HG02642 (cell line): Measurements from ENCODE around the gene ADCY9.
"Not testable (repeated sequence)": the region's sequence is repeated elsewhere in the genome, so short reads cannot be mapped to it uniquely, and the experiment has no call there.

Experiments used
- ATAC-seq: cut with Tn5 transposase; IDR thresholded peaks from one replicate; pipeline ENCODE4 v1.9.1; 2021; ENCODE audit warnings: mild to moderate bottlenecking; ENCODE audit not compliant: unreplicated experiment, poor library complexity

Gene ADCY9

DNA sequence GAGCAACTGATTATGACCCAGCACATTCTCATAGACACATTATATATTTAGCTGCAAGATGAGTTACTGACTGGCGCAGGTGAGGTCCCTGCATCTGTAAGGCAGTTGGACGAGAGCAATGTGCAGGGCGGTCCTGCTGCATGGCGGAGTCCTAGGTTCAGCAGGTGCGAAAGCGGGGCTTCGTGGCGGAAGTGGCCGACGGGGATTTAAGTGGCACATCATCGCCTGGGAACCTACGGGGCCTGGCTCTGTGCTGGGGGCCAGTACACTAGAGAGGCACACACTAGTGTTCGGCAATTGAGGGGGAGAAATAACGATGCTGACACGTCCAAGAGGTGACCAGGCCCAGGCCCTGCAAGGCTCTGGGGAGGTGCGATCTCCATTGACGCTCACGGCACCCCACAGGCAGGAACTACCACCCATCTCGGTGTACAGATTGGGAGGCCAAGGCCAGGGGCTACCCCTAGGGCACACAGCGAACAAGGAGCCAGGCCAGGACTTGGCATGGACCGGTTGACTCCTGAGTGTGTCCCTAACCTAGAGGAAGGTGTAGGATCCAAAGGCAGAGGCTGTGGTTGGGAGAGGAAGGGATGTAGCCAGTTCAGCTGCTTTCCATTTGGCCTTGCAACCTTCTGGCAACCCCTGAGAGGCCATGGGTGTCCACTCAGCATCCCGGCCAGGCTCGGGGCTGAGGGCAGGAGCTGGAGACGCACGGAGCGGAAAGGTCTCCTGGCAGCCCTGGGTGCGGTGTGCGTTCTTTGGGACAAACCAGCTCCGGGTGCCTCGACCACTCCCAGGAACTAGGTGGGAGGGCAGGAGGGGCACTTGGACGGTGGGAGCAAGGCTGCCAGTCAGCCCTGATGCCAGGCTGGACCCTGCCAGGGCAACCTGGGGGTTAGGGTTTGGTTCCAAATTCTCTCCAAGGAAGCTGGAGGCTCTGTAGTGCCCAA lies 131.9 kb downstream of the ADCY9 start:
- no peak for ATAC-seq

GRCh38 chr16:3983081-3983520 lies 133.1 kb downstream of the ADCY9 start:
- no peak for ATAC-seq

DNA sequence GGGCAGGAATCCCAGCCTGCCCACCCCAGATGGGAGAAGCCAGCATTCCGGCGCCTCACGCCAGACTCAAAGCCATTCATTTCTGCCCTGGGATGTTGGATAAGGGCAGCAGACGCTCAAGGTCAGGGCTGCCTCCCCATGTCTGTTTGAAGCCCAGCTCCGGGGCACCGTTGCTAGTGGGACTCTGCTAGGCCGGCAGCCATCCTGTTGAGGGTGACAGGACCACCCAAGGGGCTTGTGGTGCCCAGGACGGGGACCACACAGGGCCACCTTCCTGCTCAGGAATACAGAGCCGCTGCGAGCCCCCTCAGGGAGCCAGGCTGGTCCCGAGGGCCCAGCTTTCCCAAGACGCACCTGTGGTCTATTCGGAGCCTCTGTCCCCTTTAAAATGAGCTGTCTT lies 134.0 kb downstream of the ADCY9 start:
- ATAC-seq: no peak

DNA sequence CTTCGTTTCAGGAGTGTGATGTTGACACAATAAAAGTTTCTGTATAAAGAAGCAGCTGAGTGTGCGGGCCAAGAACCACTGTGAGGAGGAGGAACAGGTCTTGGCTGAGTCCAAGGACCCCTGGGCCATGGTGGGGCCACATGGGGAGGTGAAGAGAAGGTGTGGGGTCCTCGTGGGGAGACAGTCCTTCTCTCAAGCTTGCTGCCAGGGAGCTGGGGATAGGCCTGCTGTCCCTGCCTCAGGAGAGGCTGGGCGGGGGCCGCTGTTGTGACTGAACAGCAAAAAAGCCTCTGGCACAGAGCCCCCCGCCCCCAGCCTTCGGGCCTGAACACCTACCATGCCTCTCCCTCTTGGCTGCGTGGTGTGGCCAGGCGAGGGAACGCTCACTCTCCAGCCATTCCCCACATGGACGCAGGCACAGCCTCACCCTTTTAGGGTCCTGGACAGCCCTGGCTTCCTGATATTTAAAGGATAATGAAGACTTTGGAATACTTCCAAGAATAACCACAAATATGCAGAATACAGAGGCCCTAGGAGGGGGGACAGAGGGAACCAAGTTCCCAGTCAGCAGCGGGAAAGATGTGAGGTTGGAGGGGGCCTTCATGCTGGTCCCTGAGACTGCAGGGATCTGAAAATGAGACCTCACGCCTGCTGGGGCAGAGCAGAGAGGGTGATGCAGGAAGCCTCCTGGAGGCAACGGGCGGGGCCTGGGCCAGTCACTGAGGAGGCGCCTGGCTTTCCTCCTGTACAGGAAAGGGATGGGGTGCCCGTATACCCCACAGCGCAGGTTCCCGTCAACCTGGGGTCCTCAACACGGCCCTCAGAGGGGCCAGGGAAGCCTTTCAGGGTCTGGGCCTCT lies 135.8 kb downstream of the ADCY9 start:
- no peak for ATAC-seq

DNA sequence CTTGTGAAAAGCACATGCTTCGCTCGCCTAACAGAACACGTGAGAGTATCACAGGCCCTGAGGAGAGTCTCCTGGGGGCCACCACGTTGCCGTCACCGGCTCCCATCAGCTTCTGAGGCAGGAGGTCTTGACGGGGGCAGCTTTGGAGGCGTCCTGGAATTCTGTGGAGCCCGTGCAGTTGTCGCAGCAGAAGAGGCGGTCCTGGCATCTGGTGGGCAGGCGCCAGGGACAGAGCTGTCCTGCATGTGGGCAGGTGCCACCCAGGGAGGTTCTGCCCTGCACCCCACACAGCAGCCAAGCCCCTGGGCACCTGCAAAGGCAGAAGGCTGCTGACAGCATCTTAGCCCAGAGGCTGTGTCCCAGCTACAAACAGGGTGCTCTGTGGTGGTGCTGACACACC lies 136.7 kb downstream of the ADCY9 start:
- ATAC-seq: no peak

DNA sequence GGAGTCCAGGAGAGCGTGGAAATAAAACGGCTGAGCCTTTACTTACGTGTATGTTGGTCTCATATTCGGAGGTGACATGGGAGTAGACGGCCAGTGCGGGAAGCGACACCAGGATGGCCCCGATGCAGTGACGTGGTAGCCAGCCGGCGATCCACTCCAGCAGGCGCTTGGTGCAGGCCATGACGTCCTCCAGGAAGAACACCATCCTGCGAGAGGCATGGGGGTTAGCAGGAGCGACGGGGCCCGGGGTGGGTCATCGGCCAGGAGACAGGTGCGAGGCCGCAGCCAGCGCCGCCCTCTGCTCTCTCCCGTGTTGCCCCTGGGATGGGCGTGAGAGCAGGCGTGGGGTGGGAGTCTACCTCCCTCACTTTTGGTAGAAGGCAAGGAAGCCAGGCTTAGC lies 137.2 kb downstream of the ADCY9 start:
- no peak for ATAC-seq

- ATAC-seq: no peak
Observed at GRCh38 chr16:3977376-3977775, 138.9 kb downstream of the ADCY9 start.

DNA sequence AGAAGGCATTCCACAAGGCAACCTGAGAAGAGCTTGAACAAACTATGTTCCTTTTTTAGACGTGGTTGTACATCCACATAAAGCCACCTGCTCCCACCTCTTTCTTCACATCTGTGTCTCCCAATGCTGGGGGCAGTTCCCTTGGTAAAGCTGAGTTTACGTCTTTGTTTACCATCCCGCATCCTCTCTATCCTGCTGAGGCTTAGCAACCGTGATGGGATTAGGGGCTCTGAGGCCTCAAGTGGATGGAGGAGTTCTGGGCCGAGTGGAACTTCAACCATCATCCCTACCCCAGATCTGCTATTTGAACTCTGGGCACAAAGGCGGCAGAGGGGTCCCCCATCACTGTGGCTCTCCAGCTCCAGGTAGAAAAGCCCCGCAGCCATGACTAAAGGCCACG lies 141.5 kb downstream of the ADCY9 start:
- ATAC-seq: no peak

DNA sequence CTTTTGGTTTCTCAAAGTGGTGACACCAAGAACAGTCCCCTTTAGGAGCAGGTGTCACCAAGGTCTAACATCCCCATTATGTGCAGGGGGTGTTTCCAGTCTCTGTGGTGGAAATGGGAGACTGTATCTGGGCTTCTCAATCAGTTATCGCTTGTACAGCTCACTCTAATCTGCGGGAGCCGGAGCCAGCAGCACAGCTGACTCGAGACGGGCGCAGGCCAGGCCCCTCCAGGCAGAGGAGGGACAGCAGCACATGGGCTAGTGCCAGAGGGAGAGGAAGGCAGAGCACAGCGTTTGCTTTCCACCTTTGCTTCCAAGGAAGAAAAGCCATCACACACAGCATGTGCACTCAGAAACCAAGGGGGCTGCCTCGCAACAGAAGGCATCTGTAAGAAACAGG lies 144.5 kb downstream of the ADCY9 start:
- no peak for ATAC-seq

GRCh38 chr16:3971261-3971660 lies 145.0 kb downstream of the ADCY9 start:
- no peak for ATAC-seq

DNA sequence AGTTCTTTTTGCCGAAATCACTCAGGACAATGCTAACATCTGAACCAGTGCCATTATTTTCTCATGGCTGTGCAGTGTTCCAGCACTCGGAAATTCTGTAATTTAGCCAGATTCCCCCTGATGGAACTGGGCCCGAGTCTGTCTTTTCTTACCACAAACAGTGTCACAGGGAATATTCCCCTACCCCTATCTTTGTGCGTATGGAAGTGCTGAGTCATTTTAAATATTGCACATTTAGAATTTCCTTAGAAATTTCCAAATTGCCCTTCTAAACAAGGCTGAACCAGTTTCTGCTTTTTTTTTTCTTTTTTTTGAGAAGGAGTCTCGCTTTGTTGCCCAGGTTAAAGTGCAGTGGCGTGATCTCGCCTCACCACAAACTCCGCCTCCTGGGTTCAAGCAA lies 147.7 kb downstream of the ADCY9 start:
- no peak for ATAC-seq

GRCh38 chr16:3966681-3967080 lies 149.6 kb downstream of the ADCY9 start:
- no peak for ATAC-seq

- no peak for ATAC-seq
Observed at GRCh38 chr16:3965781-3966582, 150.3 kb downstream of the ADCY9 start.

DNA sequence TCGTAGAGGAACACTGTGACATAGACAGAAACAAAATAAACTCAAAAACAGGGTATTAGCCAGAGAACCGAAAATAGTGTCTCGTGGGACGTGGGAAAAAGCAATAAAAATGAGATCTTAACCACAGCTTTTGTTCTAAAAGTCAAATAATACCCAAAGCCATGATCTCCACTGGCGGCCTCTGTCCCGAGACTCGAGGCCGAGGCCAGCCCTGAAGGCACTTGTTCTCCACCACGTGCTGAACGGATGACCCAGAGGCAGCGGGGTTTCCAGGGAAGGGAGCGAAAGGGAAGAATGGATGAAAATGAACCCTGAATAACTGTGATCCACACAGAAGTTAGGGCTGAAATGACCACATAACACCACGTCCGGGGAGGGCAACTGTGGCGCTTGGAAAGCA lies 150.9 kb downstream of the ADCY9 start:
- no peak for ATAC-seq

GRCh38 chr16:3964686-3965290 lies 151.5 kb downstream of the ADCY9 start:
- ATAC-seq: no peak

DNA sequence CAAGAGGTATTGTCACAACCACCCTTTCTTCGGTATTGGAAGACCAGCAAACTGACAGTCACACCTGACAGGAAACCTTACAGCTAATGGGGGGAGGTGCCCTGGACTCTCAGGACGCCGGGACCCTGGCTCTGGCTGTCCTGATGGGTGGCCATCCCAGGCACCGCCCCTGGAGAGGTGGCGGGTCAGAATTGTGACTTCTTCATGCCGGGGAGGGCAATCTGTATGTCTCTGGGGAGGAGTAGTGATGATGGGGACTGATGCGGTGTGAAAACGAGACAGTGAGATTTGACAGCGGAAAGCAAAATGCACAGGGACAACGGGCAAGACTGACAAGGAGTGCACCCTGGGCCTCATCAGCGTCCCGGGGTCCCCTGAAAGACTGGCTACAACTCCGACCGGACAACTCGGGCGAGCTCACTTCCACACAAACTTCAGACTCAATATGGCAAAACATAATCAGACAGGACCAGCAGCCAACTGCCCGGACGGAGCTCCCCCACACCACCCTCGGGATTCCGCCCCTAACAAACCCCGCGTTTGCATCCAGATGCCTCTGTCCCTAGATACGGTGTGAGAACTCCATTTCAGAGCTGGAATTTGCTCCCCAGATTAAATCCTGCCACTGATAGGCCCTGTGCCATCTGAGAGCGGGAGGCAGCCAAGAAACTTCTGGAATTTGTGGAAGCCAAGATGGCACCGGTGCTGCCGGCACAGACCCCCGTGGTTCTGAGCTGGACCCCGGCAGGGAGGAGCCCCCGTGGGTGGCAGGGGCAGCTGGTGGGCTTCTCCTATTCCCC lies 152.2 kb downstream of the ADCY9 start:
- ATAC-seq: no peak

DNA sequence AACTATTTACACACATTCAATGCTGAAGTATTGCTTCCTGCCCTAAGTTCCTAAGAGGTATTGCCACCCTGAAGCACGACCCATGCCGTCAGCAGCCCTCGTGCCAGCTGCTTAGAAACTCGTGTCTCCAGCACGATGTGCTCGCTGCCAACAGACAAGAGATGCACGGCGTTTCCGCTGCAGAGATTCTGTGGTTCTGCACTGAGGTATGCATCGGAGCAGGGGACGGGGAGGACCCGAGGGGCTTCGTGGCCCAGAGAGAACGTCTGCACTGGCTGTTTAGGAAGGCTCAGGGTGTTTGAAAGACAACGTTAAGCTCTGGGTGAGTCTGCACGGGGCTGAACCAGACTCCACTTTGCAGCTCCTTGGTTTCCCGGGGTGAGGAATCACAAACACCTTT lies 153.0 kb downstream of the ADCY9 start:
- ATAC-seq: no peak

DNA sequence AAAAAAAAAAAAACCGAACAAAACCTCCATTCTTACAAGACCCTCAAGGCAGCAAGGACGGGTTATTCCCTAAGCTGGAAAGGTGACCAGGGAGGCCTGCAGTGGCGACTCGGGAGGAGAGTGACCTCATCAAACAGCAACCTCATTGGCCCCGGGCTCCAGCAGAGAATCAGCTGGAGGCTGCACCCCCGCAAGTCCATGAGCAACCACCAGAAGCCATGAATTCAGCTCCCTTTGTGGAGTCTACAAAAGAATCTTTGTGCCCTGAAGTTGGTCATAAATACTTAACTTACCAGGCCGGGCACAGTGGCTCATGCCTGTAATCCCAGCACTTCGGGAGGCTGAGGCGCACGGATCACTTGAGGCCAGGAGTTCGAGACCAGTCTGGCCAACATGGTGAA lies 154.8 kb downstream of the ADCY9 start:
- ATAC-seq: no peak

DNA sequence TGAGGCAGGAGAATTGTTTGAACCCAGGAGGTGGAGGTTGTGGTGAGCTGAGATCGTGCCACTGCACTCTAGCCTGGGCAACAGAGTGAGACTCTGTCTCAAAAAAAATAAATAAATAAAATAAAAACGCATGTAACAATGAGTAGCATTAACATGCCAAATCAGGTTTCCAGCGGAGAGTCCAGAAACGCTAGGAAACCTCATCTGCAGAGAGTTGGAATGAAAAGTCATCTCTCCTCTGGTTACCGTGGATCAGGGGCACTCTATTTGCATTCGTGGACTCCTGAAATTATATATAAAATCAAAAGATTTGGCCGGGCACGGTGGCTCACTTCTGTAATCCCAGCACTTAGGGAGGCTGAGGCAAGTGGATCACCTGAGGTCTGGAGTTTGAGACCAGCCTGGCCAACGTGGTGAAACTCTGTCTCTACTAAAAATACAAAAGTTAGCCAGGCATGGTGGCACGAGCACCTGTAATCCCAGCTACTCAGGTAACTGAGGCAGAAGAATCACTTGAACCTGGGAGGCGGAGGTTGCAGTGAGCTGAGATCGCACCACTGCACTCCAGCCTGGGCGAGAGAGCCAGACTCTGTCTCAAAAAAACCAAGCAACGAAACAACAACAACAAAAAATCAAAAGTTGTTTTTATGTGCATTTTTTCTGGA lies 156.2 kb downstream of the ADCY9 start:
- not testable (repeated sequence) for ATAC-seq
